SKM-1 treated with dmso at 0.1 percent for 144 hours (cell line): ENCODE data around the gene SLC13A4.
A peak's percentile ranks its signal among the peaks of the same experiment; 100 is the strongest.
"Not testable (repeated sequence)": the region's sequence is repeated elsewhere in the genome, so short reads cannot be mapped to it uniquely, and the experiment has no call there.

Experiments
- DNase-seq: peaks from one replicate; lab custom pipeline; 2025; ENCODE audit not compliant: unreplicated experiment; lab: John Stamatoyannopoulos, UW

Gene SLC13A4

GRCh38 chr7:135728136-135728669 lies at the start of gene SLC13A4:
Gene SLC13A4, minus strand, starts transcription at chr7:135728186. Its CDS starts 690 bp downstream, at chr7:135727496.
- no peak for DNase-seq

GRCh38 chr7:135775915-135776314 lies 47.9 kb upstream of the SLC13A4 start:
- not testable (repeated sequence) for DNase-seq

GRCh38 chr7:135775230-135775629 lies 47.2 kb upstream of the SLC13A4 start:
- no peak for DNase-seq

- DNase-seq = no peak
Observed at GRCh38 chr7:135774284-135774683, 46.3 kb upstream of the SLC13A4 start.

GRCh38 chr7:135773464-135773863 lies 45.5 kb upstream of the SLC13A4 start:
- DNase-seq = no peak

GRCh38 chr7:135772639-135773222 lies 44.7 kb upstream of the SLC13A4 start:
- DNase-seq = no peak

GRCh38 chr7:135771961-135772638 lies 44.1 kb upstream of the SLC13A4 start:
- DNase-seq = no peak

GRCh38 chr7:135771051-135771450 lies 43.1 kb upstream of the SLC13A4 start:
- DNase-seq = no peak

- DNase-seq = no peak
Observed at GRCh38 chr7:135770139-135770710, 42.2 kb upstream of the SLC13A4 start.

- DNase-seq = no peak
Observed at GRCh38 chr7:135769005-135769802, 41.2 kb upstream of the SLC13A4 start.

GRCh38 chr7:135768467-135768866 lies 40.5 kb upstream of the SLC13A4 start:
- no peak for DNase-seq

- DNase-seq = no peak
Observed at GRCh38 chr7:135768064-135768463, 40.1 kb upstream of the SLC13A4 start.

GRCh38 chr7:135763261-135763660 lies 35.3 kb upstream of the SLC13A4 start:
- DNase-seq = no peak

GRCh38 chr7:135761751-135762488 lies 33.9 kb upstream of the SLC13A4 start:
- DNase-seq = peak; percentile 70

- no peak for DNase-seq
Observed at GRCh38 chr7:135759532-135759931, 31.5 kb upstream of the SLC13A4 start.

- DNase-seq = no peak
Observed at GRCh38 chr7:135758531-135758932, 30.5 kb upstream of the SLC13A4 start.

- DNase-seq = no peak
Observed at GRCh38 chr7:135757719-135758411, 29.9 kb upstream of the SLC13A4 start.

GRCh38 chr7:135756191-135756590 lies 28.2 kb upstream of the SLC13A4 start:
- DNase-seq = no peak

GRCh38 chr7:135755351-135755753 lies 27.4 kb upstream of the SLC13A4 start:
- no peak for DNase-seq
